PFSK-1 (cell line): ENCODE measurements around the gene TAGLN2.

Experiments
- FOXP2 ChIP-seq: optimal IDR thresholded peaks from 2 replicates; pipeline ENCODE3; 2011; ENCODE audit warnings: borderline replicate concordance, control low read depth, inconsistent platforms; ENCODE audit not compliant: insufficient read depth; ENCODE audit errors: extremely low read length, extremely low read depth
- POLR2AphosphoS5 ChIP-seq: IDR thresholded peaks from 2 replicates; pipeline ENCODE4 v1.6.1; 2012; ENCODE audit warnings: low read depth, mild to moderate bottlenecking, control low read depth, low read length, moderate library complexity
- TAF1 ChIP-seq: IDR thresholded peaks from 2 replicates; pipeline ENCODE4 v1.6.1; 2012; ENCODE audit warnings: low read length, control low read depth, borderline replicate concordance; ENCODE audit not compliant: insufficient read depth
- TF ChIP-seq, protein P1 (sequence below), 2 experiments: IDR thresholded peaks; 2 replicates each; pipeline versions ENCODE4 v1.6.1 to v1.8.0; 2011 to 2012; ENCODE audit warnings: low read depth in 2 of 2, low read length in 2 of 2, control low read depth in 1 of 2, inconsistent platforms in 1 of 2, mild to moderate bottlenecking in 1 of 2, moderate library complexity in 1 of 2; ENCODE audit not compliant: insufficient read depth in 1 of 2

DNA sequence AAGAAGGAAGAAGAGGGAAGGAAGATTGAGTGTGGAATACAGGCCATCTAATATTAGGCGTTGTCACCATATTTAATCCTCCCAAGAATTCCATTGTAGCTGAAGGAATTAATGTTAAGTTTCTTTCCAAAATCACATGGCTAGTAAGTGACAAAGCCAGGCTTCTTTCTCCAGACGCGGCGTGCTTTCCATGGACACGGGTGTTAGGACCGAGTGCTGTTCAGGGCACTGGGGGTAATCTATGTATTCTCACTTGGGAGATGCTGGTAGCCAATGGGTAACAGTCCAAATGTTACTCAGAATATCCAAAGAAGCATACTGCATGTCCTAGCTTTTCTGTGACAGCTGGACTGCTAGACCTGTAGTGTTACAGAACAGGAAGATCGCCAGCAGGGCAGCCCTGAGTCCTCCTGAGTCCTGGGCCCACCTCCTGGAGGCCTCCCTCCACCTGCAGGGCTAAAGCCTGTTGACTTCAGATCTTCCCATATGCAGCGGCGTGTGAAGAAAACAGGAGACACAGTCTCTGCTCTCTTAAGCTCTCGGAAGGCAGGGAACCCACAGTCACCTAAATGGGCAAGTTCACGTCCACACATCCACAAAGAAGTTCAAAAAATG lies 14.8 kb upstream of the TAGLN2 start:
- TF ChIP-seq POLR2AphosphoS5 (no peak), TAF1 (no peak), FOXP2 (no peak)
- TF ChIP-seq, protein P1, sequence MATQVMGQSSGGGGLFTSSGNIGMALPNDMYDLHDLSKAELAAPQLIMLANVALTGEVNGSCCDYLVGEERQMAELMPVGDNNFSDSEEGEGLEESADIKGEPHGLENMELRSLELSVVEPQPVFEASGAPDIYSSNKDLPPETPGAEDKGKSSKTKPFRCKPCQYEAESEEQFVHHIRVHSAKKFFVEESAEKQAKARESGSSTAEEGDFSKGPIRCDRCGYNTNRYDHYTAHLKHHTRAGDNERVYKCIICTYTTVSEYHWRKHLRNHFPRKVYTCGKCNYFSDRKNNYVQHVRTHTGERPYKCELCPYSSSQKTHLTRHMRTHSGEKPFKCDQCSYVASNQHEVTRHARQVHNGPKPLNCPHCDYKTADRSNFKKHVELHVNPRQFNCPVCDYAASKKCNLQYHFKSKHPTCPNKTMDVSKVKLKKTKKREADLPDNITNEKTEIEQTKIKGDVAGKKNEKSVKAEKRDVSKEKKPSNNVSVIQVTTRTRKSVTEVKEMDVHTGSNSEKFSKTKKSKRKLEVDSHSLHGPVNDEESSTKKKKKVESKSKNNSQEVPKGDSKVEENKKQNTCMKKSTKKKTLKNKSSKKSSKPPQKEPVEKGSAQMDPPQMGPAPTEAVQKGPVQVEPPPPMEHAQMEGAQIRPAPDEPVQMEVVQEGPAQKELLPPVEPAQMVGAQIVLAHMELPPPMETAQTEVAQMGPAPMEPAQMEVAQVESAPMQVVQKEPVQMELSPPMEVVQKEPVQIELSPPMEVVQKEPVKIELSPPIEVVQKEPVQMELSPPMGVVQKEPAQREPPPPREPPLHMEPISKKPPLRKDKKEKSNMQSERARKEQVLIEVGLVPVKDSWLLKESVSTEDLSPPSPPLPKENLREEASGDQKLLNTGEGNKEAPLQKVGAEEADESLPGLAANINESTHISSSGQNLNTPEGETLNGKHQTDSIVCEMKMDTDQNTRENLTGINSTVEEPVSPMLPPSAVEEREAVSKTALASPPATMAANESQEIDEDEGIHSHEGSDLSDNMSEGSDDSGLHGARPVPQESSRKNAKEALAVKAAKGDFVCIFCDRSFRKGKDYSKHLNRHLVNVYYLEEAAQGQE (IDR thresholded peaks at IDR 0.05; ENCODE audit: insufficient read depth in 1 of 2, low read depth in 2 of 2, low read length in 2 of 2) = no peak
